ENCODE data around the gene ACVR1. TPM values are rescaled to one million over a fixed set of nuclear protein-coding genes. Genes with fewer than 3 reads are reported as not detected.
A peak's percentile ranks its signal among the peaks of the same experiment; 100 is the strongest.

The ACVR1 gene
- total RNA-seq, 1 donor from 2014 or later: 35.0 TPM

DNA sequence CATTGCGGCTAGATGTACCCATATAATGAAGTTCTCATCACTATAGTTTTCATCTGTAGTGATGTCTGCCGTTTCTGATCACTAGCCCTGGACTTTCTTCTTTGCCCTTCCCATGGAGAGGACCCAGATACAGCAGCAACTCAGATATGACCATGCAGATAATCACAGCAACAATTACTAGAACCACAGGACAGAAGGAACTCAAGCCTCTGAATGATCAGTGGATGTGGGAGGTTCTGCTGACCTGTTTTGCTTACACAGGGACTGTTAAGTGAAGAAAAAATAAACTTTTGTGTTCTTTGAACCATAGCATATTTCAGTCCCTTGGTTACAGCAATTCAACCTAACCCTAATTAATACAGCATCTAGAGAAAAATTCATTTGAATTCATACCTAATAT lies 62.7 kb downstream of the ACVR1 start:
- intact Hi-C loops (cut with DNase I): no loop called here
- ATAC-seq (no peak), DNase-seq (no peak)
- Histone ChIP-seq H3K27ac (no peak overlapping the region), H3K27me3 (ENCODE audit: low read depth) (no peaks in the 10 kb centered on the region), H3K9me3 (no peaks in the 10 kb centered on the region), H3K4me3 (no peak overlapping the region), H3K36me3 (peaks cover 31% of the 10 kb centered on the region), H3K4me1 (peaks cover 2% of the 10 kb centered on the region)
- TF ChIP-seq, protein P1, sequence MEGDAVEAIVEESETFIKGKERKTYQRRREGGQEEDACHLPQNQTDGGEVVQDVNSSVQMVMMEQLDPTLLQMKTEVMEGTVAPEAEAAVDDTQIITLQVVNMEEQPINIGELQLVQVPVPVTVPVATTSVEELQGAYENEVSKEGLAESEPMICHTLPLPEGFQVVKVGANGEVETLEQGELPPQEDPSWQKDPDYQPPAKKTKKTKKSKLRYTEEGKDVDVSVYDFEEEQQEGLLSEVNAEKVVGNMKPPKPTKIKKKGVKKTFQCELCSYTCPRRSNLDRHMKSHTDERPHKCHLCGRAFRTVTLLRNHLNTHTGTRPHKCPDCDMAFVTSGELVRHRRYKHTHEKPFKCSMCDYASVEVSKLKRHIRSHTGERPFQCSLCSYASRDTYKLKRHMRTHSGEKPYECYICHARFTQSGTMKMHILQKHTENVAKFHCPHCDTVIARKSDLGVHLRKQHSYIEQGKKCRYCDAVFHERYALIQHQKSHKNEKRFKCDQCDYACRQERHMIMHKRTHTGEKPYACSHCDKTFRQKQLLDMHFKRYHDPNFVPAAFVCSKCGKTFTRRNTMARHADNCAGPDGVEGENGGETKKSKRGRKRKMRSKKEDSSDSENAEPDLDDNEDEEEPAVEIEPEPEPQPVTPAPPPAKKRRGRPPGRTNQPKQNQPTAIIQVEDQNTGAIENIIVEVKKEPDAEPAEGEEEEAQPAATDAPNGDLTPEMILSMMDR (IDR thresholded peaks at IDR 0.05): no peak

DNA sequence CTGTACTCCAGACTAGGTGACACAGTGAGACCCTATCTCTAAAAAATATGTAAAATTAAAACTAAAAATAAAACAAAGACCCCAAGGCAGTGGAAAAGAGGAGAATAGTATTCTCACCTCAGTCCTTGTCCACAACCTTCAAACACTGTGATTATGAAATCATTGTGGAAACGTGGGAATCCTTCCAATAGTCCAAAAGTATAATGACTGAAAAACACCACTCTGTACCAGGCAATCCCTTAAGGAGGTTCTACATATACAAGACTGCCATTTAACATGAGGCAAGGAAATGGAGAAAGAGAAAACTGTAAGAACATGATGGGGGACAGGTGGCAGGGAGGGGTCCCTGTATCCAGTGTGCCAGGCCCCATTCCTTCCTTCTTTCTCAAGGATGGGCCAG lies 66.1 kb downstream of the ACVR1 start:
- no peaks in the 10 kb centered on the region for H3K9me3 ChIP-seq
- no peak overlapping the region for H3K4me3 ChIP-seq
- no peak for DNase-seq
- peaks cover 3% of the 10 kb centered on the region for H3K4me1 ChIP-seq
- H3K36me3 ChIP-seq: peaks cover 8% of the 10 kb centered on the region
- TF ChIP-seq, protein P1 (IDR thresholded peaks at IDR 0.05): no peak
- no peaks in the 10 kb centered on the region for H3K27me3 ChIP-seq (ENCODE audit: low read depth)
- intact Hi-C loops (cut with DNase I): no loop called here
- no peak overlapping the region for H3K27ac ChIP-seq
- ATAC-seq: peak in 1 of 2 donors; percentile 45

DNA sequence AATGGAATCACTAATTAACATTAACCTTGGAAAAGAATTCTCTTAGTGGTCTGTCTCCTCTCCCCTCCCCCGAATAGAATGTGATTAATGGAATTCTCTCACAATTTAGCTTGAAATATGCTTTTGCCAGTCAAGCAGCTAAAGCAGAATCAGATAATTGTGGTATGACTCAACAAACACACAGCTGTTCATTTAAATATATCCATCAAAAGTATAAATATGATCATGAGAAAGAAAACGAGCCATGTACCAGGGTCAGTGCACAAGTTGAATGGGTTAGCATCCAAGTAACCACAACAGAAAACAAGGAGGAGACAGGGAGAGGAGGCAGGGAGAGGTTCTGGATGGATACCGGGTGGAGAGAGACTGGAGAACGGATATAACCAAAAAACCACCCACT lies 66.9 kb downstream of the ACVR1 start:
- no peak overlapping the region for H3K4me3 ChIP-seq
- ATAC-seq (no peak), DNase-seq (no peak)
- no peak overlapping the region for H3K27ac ChIP-seq
- peaks cover 3% of the 10 kb centered on the region for H3K4me1 ChIP-seq
- intact Hi-C loops (cut with DNase I): no loop called here
- TF ChIP-seq, protein P1 (IDR thresholded peaks at IDR 0.05): no peak
- H3K9me3 ChIP-seq: no peaks in the 10 kb centered on the region
- H3K36me3 ChIP-seq: peaks cover under 1% of the 10 kb centered on the region
- no peaks in the 10 kb centered on the region for H3K27me3 ChIP-seq (ENCODE audit: low read depth)

DNA sequence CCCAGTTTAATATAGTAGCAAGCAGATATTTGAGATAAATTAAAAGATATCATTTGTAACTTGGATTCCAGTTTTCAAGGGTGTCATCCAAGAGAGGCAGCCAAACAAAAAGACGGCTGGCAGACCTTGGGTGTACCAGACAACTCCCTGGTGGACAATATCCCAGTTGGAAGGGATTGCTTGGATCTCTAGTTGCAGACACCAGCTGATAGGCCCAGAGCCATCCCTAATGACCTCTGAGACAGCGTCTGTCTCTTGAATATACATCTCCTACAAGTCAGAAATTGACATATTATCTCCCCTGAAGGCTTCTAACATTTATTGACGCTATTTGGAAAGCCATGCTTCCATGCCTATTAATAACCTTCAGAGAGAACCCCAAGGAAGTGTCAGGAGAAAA lies 67.7 kb downstream of the ACVR1 start:
- Histone ChIP-seq H3K9me3 (no peaks in the 10 kb centered on the region), H3K4me1 (peaks cover 3% of the 10 kb centered on the region), H3K36me3 (no peaks in the 10 kb centered on the region), H3K4me3 (no peak overlapping the region), H3K27ac (no peak overlapping the region), H3K27me3 (ENCODE audit: low read depth) (no peaks in the 10 kb centered on the region)
- TF ChIP-seq, protein P1 (IDR thresholded peaks at IDR 0.05): no peak
- ATAC-seq (no peak), DNase-seq (no peak)
- intact Hi-C loops (cut with DNase I): no loop called here

DNA sequence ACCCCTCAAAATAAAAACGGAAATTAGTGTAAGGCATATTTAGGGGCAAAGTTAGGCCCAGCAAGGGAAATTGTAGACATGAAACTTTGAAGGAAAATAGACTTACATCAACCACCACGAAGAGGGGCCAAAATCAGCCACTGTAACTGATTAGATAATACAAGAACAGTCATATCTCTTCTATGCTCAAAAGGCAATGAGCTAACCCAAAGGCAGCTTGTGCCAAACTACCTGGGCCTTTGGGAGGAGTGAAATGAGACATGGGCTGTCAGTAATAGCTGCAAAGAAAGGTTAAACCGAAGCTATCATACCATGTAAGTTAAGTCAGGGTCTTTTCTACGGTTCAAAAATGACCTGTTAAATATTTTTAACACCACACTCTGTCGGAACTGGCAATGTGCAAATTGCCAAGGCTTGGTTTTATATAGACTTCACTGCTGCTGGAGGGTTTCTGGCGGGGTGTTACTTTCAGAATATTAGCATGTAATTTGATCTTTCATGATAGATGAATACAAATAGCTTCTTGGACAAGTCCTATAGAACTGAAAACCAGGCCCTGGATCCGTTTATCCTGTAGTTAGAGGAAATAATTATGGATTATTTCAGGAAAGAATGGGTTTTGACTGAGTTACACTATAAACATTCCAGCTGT lies 69.6 kb downstream of the ACVR1 start:
- TF ChIP-seq, protein P1 (IDR thresholded peaks at IDR 0.05): no peak
- no peak for ATAC-seq
- intact Hi-C loops (cut with DNase I): no loop called here

More for the DNA sequence above, 69.6 kb downstream of the ACVR1 start:
- DNase-seq: no peak
- H3K9me3 ChIP-seq: no peaks in the 10 kb centered on the region
- no peak overlapping the region for H3K4me3 ChIP-seq
- no peak overlapping the region for H3K27ac ChIP-seq
- no peaks in the 10 kb centered on the region for H3K36me3 ChIP-seq
- H3K27me3 ChIP-seq (ENCODE audit: low read depth): no peaks in the 10 kb centered on the region
- H3K4me1 ChIP-seq: peaks cover 3% of the 10 kb centered on the region

Data from lower lobe of right lung (tissue), 2 donors.